Spleen (tissue), 7 donors: ENCODE measurements around the gene ASB6.

Experiments used
- CTCF ChIP-seq, 11 experiments: fragments of 200-600 bp in 7 of 11; fragments of 450-650 bp in 4 of 11; sonication (generic) in 4 of 11; IDR thresholded peaks in 8 of 11; conservative IDR thresholded peaks in 3 of 11; 1 replicate in 7 of 11; 2 replicates in 4 of 11; pipeline versions ENCODE4 v1.4.0 to v1.8.0; 2016 to 2021; ENCODE audit warnings: antibody characterized with exemption in 11 of 11, inconsistent platforms in 4 of 11, mild to moderate bottlenecking in 1 of 11
- POLR2A ChIP-seq, 3 donors: fragments of 450-650 bp; IDR thresholded peaks; one replicate each; pipeline ENCODE4 v1.5.1; 2017; ENCODE audit warnings: antibody characterized with exemption in 3 of 3, mild to moderate bottlenecking in 1 of 3
- POLR2AphosphoS5 ChIP-seq, 3 donors: sonication (generic); formaldehyde crosslinking; IDR thresholded peaks; one replicate each; pipeline ENCODE4 v1.5.1; 2017; ENCODE audit warnings: antibody characterized with exemption in 3 of 3
- donor health status: DM: no; HTN: no; CAD: no; lungs with moderate emphysema.
- donor health status: DM: no; HTN: no; CAD: no.
- donor health status: DM: no; HTN: no; CAD: no.

DNA sequence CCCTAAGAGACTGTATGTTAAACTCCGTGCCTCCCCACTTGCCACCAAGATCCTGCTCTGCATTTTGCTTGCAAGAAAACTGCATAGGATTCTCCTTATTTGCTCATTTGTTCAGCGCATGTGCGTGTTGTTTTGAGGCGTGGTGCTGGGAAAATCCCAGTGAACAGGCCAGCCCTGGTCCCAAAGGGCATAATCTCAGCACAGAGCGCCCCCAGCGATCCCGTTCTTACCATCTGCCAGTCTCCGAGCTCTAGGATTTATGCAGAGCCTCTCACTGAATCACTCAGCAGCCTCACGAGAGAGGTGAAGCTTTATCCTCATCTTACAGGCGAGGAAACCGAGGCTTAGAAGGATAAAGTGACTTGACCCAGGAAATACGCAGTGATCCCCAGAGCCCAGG, 35.0 kb upstream of the ASB6 start:
- no peak for TF ChIP-seq CTCF (IDR thresholded peaks at IDR 0.05 in 8 of 11, conservative IDR thresholded peaks at IDR 0.05 in 3 of 11)
- no peak for TF ChIP-seq POLR2A (IDR thresholded peaks at IDR 0.05)
- no peak for TF ChIP-seq POLR2AphosphoS5 (IDR thresholded peaks at IDR 0.05)
